Adrenal gland (tissue), 12 donors: ENCODE measurements around the gene POLR1E. TPM values are rescaled to one million over a fixed set of nuclear protein-coding genes. Genes with fewer than 3 reads are reported as not detected.
"Not testable (repeated sequence)": the region's sequence is repeated elsewhere in the genome, so short reads cannot be mapped to it uniquely, and the experiment has no call there.

Experiments
- DNase-seq, 7 donors: peaks; one replicate each; pipeline ENCODE4 v3.0.0-alpha.2; 2019 to 2020
- H3K27ac ChIP-seq, 5 donors: fragments of 200-600 bp; sonication (generic) in 4 of 5; 1 replicate in 3 of 5; 2 replicates in 2 of 5; pipeline versions ENCODE4 v1.5.1 to v1.8.0; 2016 to 2020; ENCODE audit warnings: mild to moderate bottlenecking in 1 of 5
- H3K27me3 ChIP-seq: fragments of 200-600 bp; 2 replicates; pipeline ENCODE4 v1.8.0; 2021
- H3K36me3 ChIP-seq, 2 donors: fragments of 200-600 bp; replicated peaks in 1 of 2; 1 replicate in 1 of 2; 2 replicates in 1 of 2; pipeline versions ENCODE4 v1.5.1 to v1.8.0; 2018 to 2022
- H3K4me1 ChIP-seq, 2 donors: fragments of 200-600 bp; replicated peaks in 1 of 2; 1 replicate in 1 of 2; 2 replicates in 1 of 2; pipeline versions ENCODE4 v1.5.1 to v1.8.0; 2018 to 2021
- H3K4me3 ChIP-seq, 4 donors: fragments of 200-600 bp; sonication (generic) in 3 of 4; one replicate each; pipeline ENCODE4 v1.5.1; 2016 to 2018
- H3K9me3 ChIP-seq, 3 donors: fragments of 200-600 bp; sonication (generic) in 1 of 3; replicated peaks in 1 of 3; 1 replicate in 2 of 3; 2 replicates in 1 of 3; pipeline versions ENCODE4 v1.5.1 to v1.8.0; 2016 to 2021
- POLR2A ChIP-seq, 2 donors: fragments of 450-650 bp; IDR thresholded peaks; one replicate each; pipeline ENCODE4 v1.6.1; 2017; ENCODE audit warnings: antibody characterized with exemption in 2 of 2, mild to moderate bottlenecking in 2 of 2, moderate library complexity in 1 of 2
- WGBS, 4 donors: extraction: QIAGEN DNeasy Blood & Tissue Kit in 2 of 4; methylation state at CpG; one replicate each; pipeline versions ENCODE4 v1.1.5 to v1.1.7; 2013 to 2017; 5-methylcytosine and 5-hydroxymethylcytosine counted together
- intact Hi-C, 2 donors: fragments of 100-400 bp; cut with DNase I; formaldehyde crosslinking; loops; one replicate each; pipeline versions ENCODE4 v1.14.1 to v1.15.0; 2022 to 2023
- polyA plus RNA-seq, 3 donors: library from polyadenylated mRNA; stranded (reverse); fragments of 200-250 nt in 2 of 3; fragments of 350-450 nt in 1 of 3; fragmentation: Illumina TruSeq in 1 of 3; extraction: RNeasy Lipid Tissue Mini Kit (QIAGEN cat#74804) in 1 of 3; gene quantifications; one replicate each; pipeline ENCODE4 v1.2.3, GENCODE V29; 2013 to 2014
- total RNA-seq, 9 donors: library from RNA; depleted of rRNA in 4 of 9; stranded (reverse); fragments of >200 nt in 4 of 9; fragments of 120-200 nt in 1 of 9; fragmentation: NEBNext Ultra II Directional in 1 of 9; extraction: Animal tissue kit (Norgen Biotek cat#: 25700) in 1 of 9; gene quantifications; one replicate each; pipeline versions ENCODE4 v1.1.0 to v1.2.4, GENCODE V29; 2013 to 2023
- TF ChIP-seq, protein P1 (sequence below), 6 experiments: fragments of 450-650 bp in 4 of 6; fragments of 200-600 bp in 2 of 6; sonication (generic) in 1 of 6; IDR thresholded peaks; 1 replicate in 5 of 6; 2 replicates in 1 of 6; pipeline versions ENCODE4 v1.5.1 to v1.8.0; 2016 to 2021; ENCODE audit warnings: antibody characterized with exemption in 6 of 6, mild to moderate bottlenecking in 2 of 6, moderate library complexity in 1 of 6
- donor health status: healthy with polysubstance abuse.
- donor health status: Bipolar disorder and iron deficiency.
- donor health status: DM: yes; HTN: yes; CAD: no.
- donor health status: DM: no; HTN: no; CAD: no.
- donor health status: DM: no; HTN: no; CAD: no.
- donor health status: DM: yes; HTN: yes; CAD: no.

The POLR1E gene
- total and polyA plus RNA-seq, 12 donors = 12.6 to 113 (median 20.9) TPM

DNA sequence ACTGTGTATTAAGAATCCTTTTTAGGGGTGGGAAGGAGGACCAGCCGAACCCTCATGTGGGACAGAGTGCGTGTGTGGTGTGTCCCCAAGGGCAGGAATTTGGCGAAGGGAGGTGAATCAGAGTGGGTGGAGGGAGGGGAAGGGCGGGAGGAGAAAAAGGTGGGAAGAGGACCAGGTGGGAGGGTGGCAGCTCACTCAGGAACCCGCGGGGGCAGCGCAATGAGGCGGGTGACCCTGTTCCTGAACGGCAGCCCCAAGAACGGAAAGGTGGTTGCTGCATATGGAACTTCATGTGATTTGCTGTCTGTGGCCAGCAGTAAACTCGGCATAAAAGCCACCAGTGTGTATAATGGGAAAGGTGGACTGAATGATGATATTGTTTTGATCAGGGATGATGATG, 8.8 kb upstream of the POLR1E start:
- Histone ChIP-seq H3K36me3 (no peaks in the 10 kb centered on the region), H3K27ac (no peak overlapping the region), H3K4me1 (peaks cover 0 to 8% of the 10 kb centered on the region in 2 donors), H3K9me3 (no peaks in the 10 kb centered on the region), H3K27me3 (no peaks in the 10 kb centered on the region), H3K4me3 (no peak overlapping the region)
- no peak for DNase-seq
- TF ChIP-seq, protein P1, sequence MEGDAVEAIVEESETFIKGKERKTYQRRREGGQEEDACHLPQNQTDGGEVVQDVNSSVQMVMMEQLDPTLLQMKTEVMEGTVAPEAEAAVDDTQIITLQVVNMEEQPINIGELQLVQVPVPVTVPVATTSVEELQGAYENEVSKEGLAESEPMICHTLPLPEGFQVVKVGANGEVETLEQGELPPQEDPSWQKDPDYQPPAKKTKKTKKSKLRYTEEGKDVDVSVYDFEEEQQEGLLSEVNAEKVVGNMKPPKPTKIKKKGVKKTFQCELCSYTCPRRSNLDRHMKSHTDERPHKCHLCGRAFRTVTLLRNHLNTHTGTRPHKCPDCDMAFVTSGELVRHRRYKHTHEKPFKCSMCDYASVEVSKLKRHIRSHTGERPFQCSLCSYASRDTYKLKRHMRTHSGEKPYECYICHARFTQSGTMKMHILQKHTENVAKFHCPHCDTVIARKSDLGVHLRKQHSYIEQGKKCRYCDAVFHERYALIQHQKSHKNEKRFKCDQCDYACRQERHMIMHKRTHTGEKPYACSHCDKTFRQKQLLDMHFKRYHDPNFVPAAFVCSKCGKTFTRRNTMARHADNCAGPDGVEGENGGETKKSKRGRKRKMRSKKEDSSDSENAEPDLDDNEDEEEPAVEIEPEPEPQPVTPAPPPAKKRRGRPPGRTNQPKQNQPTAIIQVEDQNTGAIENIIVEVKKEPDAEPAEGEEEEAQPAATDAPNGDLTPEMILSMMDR (IDR thresholded peaks at IDR 0.05) = no peak
- TF ChIP-seq POLR2A (IDR thresholded peaks at IDR 0.05) = no peak
- intact Hi-C loops = loop anchor here in 1 of 2 donors (10.0 kb wide), 1 partner anchor 58 kb away; no protein-coding TSS in a partner anchor
- WGBS, 4 donors = 70 to 77% (median 72%) methylated on average over 11 of the region's 11 CpGs

DNA sequence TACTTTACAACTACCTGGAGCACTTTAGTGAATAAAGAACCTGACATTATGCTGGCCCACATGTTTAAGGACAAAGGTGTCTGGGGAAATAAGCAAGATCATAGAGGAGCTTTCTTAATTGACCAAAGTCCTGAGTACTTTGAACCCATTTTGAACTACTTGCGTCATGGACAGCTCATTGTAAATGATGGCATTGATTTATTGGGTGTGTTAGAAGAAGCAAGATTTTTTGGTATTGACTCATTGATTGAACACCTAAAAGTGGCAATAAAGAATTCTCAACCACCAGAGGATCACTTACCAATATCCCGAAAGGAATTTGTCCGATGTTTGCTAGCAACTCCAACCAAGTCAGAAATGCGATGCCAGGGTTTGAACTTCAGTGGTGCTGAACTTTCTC, 8.3 kb upstream of the POLR1E start:
- WGBS, 4 donors = 81 to 88% (median 87%) methylated on average over 4 of the region's 4 CpGs
- not testable (repeated sequence) for H3K27ac ChIP-seq, H3K9me3 ChIP-seq, H3K36me3 ChIP-seq, H3K4me1 ChIP-seq, H3K27me3 ChIP-seq, H3K4me3 ChIP-seq, DNase-seq
- intact Hi-C loops = loop anchor here in 1 of 2 donors (10.0 kb wide), 1 partner anchor 57 kb away; no protein-coding TSS in a partner anchor

DNA sequence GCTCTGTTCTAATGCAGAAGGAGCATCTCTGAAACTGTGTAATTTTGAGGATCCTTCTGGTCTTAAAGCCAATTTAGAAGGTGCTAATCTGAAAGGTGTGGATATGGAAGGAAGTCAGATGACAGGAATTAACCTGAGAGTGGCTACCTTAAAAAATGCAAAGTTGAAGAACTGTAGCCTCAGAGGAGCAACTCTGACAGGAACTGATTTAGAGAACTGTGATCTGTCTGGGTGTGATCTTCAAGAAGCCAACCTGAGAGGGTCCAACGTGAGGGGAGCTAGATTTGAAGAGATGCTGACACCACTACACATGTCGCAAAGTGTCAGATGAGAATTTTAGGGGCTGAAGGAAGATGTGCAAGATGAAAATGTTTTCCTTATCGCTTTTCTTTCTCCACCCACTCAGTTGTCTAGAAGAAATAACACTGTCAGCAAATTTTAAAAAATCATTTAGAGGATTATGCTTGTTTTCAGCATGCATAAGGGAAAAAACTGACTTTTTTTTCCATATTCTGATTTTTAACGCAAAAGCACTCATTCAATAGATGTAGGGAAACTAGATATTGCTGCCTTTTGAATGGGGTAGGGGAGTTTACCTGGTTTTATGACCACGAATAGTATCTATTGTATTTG, 7.6 kb upstream of the POLR1E start:
- H3K27me3 ChIP-seq, H3K36me3 ChIP-seq, H3K27ac ChIP-seq, DNase-seq, H3K4me3 ChIP-seq, H3K4me1 ChIP-seq, H3K9me3 ChIP-seq: not testable (repeated sequence)
- 51 to 59% (median 53%) methylated on average over 5 of the region's 5 CpGs for WGBS, 4 donors
- intact Hi-C loops = loop anchor here in 1 of 2 donors (10.0 kb wide), 1 partner anchor 57 kb away; no protein-coding TSS in a partner anchor

DNA sequence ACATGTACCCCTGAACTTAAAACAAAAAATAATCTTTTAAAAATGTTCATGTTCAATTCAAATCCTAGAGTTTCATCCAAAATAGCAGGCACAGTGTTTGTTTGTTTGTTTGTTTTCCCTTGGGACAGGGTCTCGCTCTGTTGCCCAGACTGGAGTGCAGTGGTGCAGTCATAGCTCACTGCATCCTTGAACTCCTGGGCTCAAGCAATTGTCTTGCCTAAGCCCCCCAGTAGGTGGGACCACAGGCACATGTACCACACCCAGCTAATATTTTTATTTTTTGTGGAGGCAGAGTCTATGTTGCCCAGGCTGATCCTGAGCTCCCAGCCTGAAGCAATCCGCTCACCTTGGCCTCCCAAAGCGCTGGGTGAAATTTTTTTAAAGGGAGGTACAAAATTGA, 5.0 kb upstream of the POLR1E start:
- H3K9me3 ChIP-seq = no peaks in the 10 kb centered on the region
- TF ChIP-seq, protein P1 (IDR thresholded peaks at IDR 0.05) = no peak
- no peak for TF ChIP-seq POLR2A (IDR thresholded peaks at IDR 0.05)
- H3K27me3 ChIP-seq = no peaks in the 10 kb centered on the region
- intact Hi-C loops = loop anchor here (10.0 kb wide), 4 partner anchors 94 to 424 kb away; partner anchors contain the start of genes DCAF10 (in 1 of the 2), FBXO10 (in 1 of the 2) and SLC25A51 (in 1 of the 2)
- H3K36me3 ChIP-seq = no peaks in the 10 kb centered on the region
- no peaks in the 10 kb centered on the region for H3K4me1 ChIP-seq
- DNase-seq = no peak
- H3K4me3 ChIP-seq = no peak overlapping the region
- 82 to 89% (median 87%) methylated on average over 3 of the region's 3 CpGs for WGBS, 4 donors
- no peak overlapping the region for H3K27ac ChIP-seq

DNA sequence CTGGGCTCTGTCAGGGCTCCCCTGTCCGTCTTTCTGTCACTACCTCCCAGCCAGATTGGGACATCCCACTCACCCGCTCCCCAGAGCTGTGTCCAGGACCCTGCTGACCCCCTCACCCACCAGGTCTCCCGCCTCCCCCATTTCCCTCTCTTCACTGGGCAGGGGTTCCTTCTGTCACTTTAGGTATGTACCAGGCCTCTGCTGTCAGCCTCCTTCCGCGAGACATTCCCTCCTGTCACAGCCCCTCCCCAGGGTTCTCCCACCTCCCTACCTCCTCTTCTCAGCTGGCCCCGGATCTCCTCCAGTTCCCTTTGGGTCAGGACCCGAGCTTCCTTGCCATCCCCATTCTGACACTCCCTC, 488 bp downstream of the POLR1E start:
- no peaks in the 10 kb centered on the region for H3K27me3 ChIP-seq
- peaks cover 16 to 22% of the 10 kb centered on the region in 2 donors for H3K4me1 ChIP-seq
- intact Hi-C loops = loop anchor here (10.0 kb wide), 4 partner anchors 89 to 419 kb away; partner anchors contain the start of genes DCAF10 (in 1 of the 2), FBXO10 (in 1 of the 2) and SLC25A51 (in 1 of the 2)
- no peak for TF ChIP-seq POLR2A (IDR thresholded peaks at IDR 0.05)
- TF ChIP-seq, protein P1 (IDR thresholded peaks at IDR 0.05) = no peak
- peak in 1 of 7 donors; percentile 25 for DNase-seq
- WGBS, 4 donors = 0 to 3% (median 2%) methylated on average over 6 to 7 of the region's 7 CpGs
- peaks cover 0 to 11% of the 10 kb centered on the region in 2 donors for H3K36me3 ChIP-seq
- H3K9me3 ChIP-seq = no peaks in the 10 kb centered on the region
- peak overlapping the region in 3 of 4 donors; percentile 27 to 75 (median 29) for H3K4me3 ChIP-seq
- H3K27ac ChIP-seq = peak overlapping the region; percentile 50 to 87 (median 63)
